Measurements from ENCODE around the gene AKAP12.

Gene AKAP12

GRCh38 chr6:151303231-151303630 lies 63.5 kb downstream of the AKAP12 start:
- TF ChIP-seq POLR2A (IDR thresholded peaks at IDR 0.05; ENCODE audit: extremely low read depth, insufficient read length) (no peak), CTCF (IDR thresholded peaks at IDR 0.05; ENCODE audit: low read depth, low read length) (no peak), MAX (IDR thresholded peaks at IDR 0.05; ENCODE audit: low read depth, low read length) (no peak), MYC (IDR thresholded peaks at IDR 0.05; ENCODE audit: low read depth, low read length) (no peak)
- no peak for DNase-seq (ENCODE audit: low read depth)
- no peak overlapping the region for H3K4me3 ChIP-seq (ENCODE audit: low read depth, low read length)

GRCh38 chr6:151306269-151306783 lies 66.6 kb downstream of the AKAP12 start:
- no peak for DNase-seq (ENCODE audit: low read depth)
- no peak for TF ChIP-seq MYC (IDR thresholded peaks at IDR 0.05; ENCODE audit: low read depth, low read length)
- no peak for TF ChIP-seq POLR2A (IDR thresholded peaks at IDR 0.05; ENCODE audit: extremely low read depth, insufficient read length)
- TF ChIP-seq MAX (IDR thresholded peaks at IDR 0.05; ENCODE audit: low read depth, low read length), result no peak
- TF ChIP-seq CTCF (IDR thresholded peaks at IDR 0.05; ENCODE audit: low read depth, low read length), result no peak
- H3K4me3 ChIP-seq (ENCODE audit: low read depth, low read length), result no peak overlapping the region

- DNase-seq (ENCODE audit: low read depth), result no peak
- H3K4me3 ChIP-seq (ENCODE audit: low read depth, low read length), result no peak overlapping the region
- TF ChIP-seq MAX (IDR thresholded peaks at IDR 0.05; ENCODE audit: low read depth, low read length) (no peak), CTCF (IDR thresholded peaks at IDR 0.05; ENCODE audit: low read depth, low read length) (no peak), POLR2A (IDR thresholded peaks at IDR 0.05; ENCODE audit: extremely low read depth, insufficient read length) (no peak), MYC (IDR thresholded peaks at IDR 0.05; ENCODE audit: low read depth, low read length) (no peak)
Observed at GRCh38 chr6:151307501-151307900, 67.7 kb downstream of the AKAP12 start.

- H3K4me3 ChIP-seq (ENCODE audit: low read depth, low read length), result no peak overlapping the region
- TF ChIP-seq MYC (IDR thresholded peaks at IDR 0.05; ENCODE audit: low read depth, low read length) (no peak), CTCF (IDR thresholded peaks at IDR 0.05; ENCODE audit: low read depth, low read length) (no peak), MAX (IDR thresholded peaks at IDR 0.05; ENCODE audit: low read depth, low read length) (no peak), POLR2A (IDR thresholded peaks at IDR 0.05; ENCODE audit: extremely low read depth, insufficient read length) (no peak)
Observed at GRCh38 chr6:151309619-151310018, 69.9 kb downstream of the AKAP12 start.

GRCh38 chr6:151310279-151310678 lies 70.5 kb downstream of the AKAP12 start:
- no peak overlapping the region for H3K4me3 ChIP-seq (ENCODE audit: low read depth, low read length)
- no peak for DNase-seq (ENCODE audit: low read depth)
- TF ChIP-seq MAX (IDR thresholded peaks at IDR 0.05; ENCODE audit: low read depth, low read length), result no peak
- TF ChIP-seq MYC (IDR thresholded peaks at IDR 0.05; ENCODE audit: low read depth, low read length), result no peak
- TF ChIP-seq CTCF (IDR thresholded peaks at IDR 0.05; ENCODE audit: low read depth, low read length), result no peak
- no peak for TF ChIP-seq POLR2A (IDR thresholded peaks at IDR 0.05; ENCODE audit: extremely low read depth, insufficient read length)

More at GRCh38 chr6:151309619-151310018, 69.9 kb downstream of the AKAP12 start:
- DNase-seq (ENCODE audit: low read depth), result no peak
